HG03457 (cell line): ENCODE measurements around the gene UNKL.

ENCODE experiments used
- ATAC-seq: cut with Tn5 transposase; IDR thresholded peaks from one replicate; pipeline ENCODE4 v1.9.1; 2021; ENCODE audit warnings: moderate number of reproducible peaks; ENCODE audit not compliant: unreplicated experiment

UNKL gene

GRCh38 chr16:1378804-1379303 is 35.6 kb downstream of the UNKL start:
- ATAC-seq: no peak

DNA sequence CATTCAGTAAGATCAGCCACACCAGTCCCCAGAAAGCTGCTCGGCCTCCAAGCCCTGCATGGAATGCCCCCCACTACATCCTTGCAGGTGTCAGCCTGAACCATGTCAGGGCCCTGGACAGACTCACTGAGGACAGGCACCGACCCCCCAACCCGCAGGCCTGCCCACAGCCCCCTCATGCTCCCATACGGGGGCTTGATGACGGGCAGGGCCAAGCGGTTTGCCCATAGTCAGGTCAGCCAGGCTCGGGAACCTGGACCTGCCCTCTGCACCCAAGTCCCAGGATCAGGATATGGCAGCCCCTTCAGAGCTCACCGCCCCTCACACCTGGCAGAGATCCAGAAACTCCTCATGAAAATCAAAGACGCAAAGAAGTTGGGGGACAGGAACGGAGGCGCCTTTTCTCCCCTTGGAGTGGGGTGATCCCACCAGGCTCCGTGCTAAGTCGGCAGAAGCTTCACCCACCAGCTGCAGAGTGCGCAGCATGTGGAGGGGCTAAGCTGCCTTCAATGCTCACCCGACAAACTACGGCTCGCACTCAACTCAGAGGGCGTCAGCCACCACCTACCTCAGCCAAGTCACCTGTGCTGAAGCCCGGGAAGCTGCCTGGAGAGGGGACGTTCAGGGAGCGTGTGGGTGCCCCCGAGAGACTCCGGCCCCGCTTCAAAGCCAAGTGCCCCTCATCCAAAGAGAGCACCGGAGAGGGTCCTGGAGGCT is 36.3 kb downstream of the UNKL start:
- ATAC-seq: no peak

GRCh38 chr16:1377406-1378010 is 37.0 kb downstream of the UNKL start:
- ATAC-seq: no peak

DNA sequence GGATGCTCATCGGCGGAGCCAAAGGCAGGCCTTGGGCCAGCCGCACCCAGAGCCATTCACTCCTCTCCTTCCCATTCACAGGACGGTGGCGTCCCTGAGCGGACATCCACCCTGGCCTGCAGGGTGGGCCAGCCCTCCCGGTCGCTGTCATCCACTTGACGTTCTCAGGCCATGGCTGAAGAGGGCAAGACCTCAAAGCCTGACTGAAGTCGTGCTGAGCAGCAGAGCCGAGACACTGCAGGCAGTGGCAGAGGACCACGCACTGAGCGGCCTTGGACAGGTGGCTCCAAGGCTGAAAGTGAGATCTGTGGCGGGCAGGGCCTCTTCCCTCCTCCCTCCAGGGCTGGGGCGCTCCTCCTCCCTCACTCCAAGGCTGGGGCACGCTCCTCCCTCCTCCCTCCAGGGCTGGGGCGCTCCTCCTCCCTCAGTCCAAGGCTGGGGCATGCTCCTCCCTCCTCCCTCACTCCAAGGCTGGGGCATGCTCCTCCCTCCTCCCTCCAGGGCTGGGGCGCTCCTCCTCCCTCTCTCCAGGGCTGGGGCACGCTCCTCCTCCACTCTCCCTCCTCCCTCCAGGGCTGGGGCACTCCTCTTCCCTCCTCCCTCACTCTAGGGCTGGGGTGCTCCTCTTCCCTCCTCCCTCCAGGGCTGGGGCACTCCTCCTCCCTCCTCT is 38.6 kb downstream of the UNKL start:
- no peak for ATAC-seq

DNA sequence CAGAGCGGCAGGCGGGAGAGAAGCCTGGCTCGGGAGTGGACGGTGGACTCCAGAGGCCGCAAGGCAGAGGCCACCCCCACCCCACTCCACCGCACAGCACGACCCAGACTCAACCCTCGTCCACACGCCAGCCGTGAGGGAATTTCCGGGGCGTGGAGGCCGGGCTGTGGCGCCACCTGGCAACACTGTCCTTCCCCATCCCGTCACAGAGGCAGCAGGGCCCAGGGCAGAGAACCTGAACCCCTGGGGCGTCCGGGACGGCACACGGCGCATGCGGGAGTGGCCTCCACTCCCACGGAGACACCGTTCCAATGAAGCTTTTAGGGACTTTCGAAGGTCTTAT is 39.2 kb downstream of the UNKL start:
- no peak for ATAC-seq

GRCh38 chr16:1374418-1375297 is 39.8 kb downstream of the UNKL start:
- no peak for ATAC-seq

DNA sequence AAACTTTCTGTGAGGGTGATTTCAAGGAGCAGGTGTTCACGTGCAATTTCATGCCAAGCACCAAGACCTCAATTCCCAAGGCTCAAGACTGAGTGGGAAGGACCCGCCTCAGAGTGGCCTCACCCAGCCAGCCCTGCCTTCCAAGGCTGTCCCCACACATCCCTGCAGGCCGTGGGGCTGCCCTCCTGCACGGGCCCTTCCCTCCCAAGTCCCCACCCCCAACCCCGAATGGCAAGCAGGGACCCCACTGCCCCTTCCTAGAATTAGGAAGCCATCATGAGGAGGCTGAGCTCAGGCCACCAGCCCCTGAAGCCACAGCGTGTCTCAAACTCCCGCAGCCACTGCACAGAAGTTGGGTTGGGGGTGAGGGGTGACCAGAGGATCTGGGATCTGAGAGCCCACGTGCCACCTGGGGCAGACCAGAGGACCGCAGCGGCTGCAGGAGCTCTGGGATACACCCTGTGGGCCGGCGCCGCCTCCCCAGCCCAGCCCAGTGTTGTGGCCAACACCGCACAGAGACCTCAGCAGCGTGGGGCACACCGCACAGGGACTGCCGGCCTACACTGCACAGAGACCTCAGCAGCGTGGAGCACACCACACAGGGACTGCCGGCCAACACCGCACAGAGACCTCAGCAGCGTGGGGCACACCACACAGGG is 42.1 kb downstream of the UNKL start:
- ATAC-seq: no peak

DNA sequence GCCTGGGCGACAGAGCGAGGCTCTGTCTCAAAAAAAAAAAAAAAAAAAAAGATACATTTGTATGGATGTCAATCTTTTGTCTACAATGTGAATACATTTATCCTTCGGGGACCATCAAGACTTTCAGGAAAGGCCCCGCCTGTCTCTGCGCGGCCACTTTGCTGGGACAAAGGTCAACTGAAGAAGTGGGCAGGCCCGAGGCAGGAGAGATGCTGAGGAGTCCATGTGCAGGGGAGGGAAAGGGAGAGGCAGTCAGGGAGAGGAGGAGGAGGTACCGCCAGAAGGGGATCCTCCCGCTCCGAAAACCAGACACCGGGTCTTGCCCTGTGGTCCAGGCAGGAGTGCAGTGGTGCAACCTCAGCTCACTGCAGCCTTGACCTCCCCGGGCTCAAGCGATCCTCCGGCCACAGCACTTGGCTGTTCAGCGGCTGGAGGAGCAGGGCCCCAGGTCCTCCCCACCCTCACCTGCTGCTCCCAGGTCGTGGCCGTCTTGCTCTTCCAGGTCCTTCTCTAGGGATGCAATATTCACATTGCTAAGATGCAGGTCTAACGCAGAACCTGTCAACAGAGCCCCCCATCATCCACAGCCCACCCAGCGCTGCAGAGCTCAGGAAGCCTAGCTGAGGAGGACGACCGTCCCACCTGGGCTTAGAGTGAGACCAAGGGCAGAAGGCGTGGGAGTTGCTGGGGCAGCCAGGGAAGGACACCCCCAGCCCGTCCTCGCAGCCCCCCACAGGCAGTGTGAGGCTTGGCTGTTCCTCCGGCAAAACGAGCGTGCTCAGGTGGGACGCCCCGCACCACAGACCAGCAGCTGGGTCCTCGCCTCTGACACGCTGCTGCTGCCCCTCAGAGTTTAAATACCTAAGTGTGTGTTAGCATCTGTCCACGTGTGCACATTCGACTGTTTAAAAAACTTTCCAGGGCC is 43.2 kb downstream of the UNKL start:
- ATAC-seq: no peak

DNA sequence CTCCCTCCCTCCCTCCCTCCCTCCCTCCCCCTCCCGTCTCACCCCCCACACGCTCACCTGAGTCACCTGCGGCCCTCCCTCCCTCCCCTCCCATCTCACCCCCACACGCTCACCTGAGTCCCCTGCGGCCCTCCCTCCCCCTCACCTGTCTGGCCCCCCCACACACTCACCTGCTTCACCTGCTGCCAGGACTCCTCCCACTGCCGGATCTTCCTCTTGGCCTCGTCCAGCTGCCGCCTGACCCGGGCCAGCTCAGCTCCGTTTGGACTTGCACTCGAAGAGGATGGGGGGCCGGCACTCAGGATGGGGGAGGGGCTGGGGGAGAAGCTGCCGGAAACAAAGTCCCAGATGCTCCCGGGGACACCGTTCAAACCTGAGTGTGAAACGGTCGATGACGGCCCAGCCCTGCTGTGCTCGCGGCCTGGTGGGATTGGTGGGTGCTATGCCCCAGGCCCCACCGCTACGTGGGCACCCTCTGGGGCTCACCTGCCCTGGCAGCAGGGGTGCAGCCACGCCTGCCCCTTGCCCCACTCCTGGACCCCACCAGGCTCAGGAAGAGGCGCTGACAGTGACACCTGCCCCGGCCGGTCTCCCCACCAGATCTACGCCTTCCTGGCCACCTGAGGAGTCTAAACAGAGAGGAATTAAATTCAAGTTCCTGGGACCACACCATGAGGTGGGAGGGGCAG is 46.9 kb downstream of the UNKL start:
- ATAC-seq: no peak

DNA sequence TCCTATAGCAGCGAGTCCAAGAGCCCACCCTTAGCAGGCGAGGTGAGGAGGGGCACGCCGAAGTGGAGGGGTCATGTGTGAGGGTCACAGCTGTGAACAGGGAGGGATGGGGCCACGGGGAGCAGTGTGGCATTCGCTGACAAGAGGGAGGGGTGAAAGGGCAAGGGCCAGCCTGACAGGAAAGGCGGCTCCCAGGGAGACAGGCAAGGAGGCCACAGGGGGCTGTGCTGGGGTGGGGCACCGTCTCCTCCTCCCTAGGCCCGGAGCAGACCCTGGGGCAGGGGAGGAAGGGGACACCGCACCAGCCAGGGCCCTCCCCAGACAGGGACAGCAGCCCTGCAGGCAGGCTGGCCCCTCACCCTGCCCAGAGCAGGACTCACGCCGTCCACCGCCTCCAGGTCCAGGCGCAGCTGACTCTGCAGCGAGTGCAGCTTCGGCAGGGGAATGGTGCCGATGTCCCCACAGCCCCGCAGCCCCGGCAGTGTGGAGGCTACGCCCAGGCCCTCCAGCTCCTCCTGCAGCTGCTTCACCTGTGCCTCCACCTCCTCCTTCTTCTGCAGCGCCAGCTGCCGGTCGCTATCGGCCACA is 47.7 kb downstream of the UNKL start:
- no peak for ATAC-seq

DNA sequence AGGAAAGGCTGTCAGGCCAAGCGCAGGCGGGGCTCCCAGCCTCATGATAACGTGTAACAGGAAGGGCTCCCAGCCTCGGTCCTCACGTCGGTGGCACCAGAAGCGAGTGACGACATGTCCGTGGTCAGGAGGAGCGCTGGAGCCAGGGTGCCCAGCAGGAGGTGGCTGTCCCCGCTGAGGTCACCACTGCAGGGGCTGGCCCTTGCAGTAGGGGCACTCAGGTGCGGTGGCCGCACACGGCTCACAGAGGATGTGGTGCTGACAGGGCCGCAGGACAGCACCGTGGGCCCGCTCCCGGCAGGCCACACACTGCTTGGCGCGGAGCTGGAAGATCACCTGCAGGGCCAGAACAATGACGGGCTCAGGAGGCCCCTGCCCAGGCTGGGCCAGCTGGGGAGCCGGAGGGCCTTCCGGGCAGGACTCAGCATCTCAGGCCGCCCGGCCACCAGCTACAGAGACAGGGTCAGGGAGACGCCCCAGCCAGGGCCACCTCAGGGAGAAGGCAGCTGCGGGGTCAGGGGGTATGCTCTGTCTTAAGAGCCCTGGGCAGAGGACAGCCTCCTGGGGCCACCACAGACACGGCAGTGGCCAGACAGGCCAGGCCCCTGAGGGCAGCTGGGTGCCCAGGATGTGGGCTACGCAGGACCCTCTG is 48.3 kb downstream of the UNKL start:
- ATAC-seq: no peak

GRCh38 chr16:1364510-1364909 is 50.0 kb downstream of the UNKL start:
- ATAC-seq: no peak

DNA sequence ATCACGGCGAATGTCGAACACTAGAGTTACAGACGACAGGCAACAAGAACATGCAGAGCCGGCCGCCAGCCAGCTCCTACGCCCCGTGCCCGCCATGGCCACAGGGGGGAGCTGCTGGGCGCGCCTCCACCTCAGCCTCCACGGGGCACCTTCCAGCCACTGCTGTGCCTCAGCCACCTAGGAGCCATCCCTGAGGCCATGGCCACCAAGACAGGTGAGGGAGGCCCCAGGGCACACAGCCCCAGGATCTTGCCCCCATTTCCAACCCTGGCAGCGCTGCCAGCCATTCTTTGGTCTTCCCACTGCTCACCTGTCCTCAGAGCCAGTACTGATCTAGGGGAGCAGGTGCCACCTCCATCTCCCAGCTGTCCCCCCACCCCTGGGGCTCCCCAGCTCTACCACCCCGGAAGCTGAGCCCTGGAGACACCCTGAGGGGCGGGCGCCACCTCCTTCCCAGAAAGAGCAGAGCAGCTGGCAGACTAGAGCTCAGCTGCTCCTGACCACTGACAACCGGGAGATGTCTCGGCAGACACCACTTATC is 50.9 kb downstream of the UNKL start:
- no peak for ATAC-seq

GRCh38 chr16:1362807-1363206 is 51.7 kb downstream of the UNKL start:
- no peak for ATAC-seq

- no peak for ATAC-seq
These were observed 52.7 kb downstream of the UNKL start for GRCh38 chr16:1361685-1362360.

GRCh38 chr16:1357906-1358566 is 56.5 kb downstream of the UNKL start:
- no peak for ATAC-seq
